NCI-H187 treated with DMSO at 0.1 percent for 48 hours (cell line): Measurements from ENCODE around the gene MUSK.
"Not testable (repeated sequence)": the region's sequence is repeated elsewhere in the genome, so short reads cannot be mapped to it uniquely, and the experiment has no call there.

Experiments used
- DNase-seq: peaks from one replicate; lab custom pipeline; 2025; lab: John Stamatoyannopoulos, UW

Gene MUSK

DNA sequence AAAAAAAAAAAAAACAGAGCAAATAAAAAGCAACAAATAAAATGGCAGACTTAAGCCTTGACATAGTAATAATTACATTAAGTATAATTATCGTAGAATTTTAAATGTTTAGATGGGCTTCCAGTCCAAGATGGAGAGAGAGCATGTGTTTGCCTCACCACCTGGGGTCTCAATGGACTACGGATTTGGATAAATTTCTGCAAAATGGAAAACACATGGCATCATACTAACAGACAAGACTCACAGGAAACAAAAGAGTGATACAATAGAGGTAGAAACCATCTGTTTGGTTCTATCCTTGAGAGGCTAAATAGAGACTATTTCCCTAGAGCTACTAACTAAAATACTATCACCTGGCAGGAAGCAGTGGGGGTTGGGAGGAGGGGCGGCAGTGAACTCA lies 144.3 kb downstream of the MUSK start:
- DNase-seq, result no peak

DNA sequence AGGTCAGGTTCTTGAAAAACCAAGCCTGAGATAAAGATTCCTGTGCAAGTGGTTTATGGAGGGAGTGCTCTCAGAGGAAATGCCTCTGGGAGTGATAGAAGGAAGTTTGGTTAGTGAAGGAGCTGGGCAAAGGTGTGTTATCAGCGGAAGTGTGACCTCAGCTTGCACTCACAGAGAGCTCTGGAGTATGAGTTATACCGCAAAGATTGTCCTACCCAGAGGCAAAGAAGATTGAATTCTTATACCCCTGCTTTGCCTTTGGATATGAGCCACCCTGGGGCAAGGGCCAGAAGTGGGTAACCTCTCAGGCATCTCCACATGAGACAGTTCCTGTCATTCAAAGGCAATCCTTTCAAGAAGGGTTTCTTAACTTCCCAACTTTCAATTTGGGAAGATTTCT lies 145.6 kb downstream of the MUSK start:
- DNase-seq, result no peak

DNA sequence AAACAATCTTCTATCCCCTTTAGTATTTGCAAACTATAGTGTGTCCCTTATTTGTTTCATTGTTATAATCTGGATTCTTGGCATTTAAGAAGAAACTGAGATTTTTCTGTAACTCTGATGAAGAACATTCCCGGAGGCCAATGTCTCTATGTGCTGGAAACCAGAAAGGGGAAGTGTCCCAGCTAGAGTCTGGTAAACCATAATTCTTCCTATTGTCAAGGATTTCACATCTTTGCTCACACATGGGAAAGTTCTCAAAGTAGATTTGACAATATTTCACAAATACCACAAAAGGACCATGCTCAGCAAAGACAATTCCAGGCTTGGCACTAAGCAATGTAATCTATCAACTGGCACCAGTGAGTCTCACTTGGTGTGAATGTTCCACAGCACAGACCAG lies 146.8 kb downstream of the MUSK start:
- no peak for DNase-seq

DNA sequence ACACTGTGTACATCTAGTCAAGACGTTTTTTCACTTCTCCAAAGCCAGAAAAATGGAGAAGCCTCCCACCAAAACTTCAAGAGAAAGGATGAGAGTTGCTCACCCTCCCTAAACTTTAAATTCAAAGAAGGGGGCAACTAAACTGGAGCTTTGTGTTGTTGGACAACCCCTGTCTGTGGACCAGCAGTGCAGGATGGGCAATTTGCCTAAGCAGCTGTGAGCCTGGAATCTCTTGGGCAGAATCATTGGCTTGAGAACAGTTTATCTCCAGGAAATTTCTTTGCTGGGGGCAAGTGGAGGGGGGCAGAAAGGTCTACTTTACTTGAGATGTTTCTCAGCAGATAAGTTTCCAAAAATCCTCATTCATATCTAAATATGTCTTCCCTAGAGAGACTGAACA lies 151.8 kb downstream of the MUSK start:
- DNase-seq, result no peak

DNA sequence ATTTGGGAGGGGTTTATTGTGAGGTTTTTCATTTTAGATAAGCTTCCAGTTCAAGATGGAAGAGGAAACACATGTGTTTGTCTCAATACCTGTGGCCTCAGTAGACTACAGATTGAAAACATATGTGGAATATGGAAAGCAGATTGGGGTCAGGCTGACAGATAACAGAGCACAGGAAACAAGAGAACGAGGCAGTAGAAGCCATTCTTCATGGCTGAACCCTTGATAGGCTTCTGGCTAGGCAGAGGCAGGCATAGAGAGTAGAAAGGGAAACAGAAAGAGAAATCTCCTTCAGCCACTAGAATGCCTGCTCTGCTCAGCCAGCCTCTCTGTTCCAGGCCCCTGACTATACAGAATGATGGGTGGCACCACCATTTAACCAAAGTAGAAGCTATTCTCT lies 152.5 kb downstream of the MUSK start:
- DNase-seq, result no peak

DNA sequence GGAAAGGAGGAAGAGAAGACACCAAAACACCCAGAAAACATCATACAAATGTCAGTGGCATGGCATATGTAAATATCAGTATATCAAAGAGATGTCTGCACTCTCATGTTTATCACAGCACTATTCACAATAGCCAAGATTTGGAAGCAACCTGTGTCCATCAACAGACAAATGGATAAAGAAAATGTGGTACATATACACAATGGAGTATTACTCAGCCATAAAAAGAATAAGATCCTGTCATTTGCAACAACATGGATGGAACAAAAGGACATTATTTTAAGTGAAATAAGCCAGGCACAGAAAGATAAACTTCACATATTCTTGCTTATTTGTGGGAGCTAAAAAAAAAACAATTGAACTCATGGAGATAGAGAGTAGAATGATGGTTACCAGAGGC lies 156.5 kb downstream of the MUSK start:
- DNase-seq, result not testable (repeated sequence)

DNA sequence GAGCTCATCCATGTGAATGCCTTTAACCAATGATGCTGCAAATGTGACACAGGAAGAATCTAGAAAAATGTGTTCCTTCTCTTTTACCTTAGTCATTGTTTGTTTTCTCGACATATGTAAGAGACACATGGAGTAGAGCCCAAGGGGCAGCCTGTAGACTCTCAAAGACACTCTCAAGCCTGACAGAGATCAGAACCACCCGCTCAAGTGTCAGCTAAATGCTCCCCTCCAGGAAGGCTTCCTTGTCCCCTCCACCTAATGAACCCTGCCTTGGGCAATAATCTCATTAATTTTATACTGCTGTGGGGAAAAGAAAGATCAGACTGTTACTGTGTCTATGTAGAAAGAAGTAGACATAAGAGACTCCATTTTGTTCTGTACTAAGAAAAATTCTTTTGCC lies 157.4 kb downstream of the MUSK start:
- no peak for DNase-seq

DNA sequence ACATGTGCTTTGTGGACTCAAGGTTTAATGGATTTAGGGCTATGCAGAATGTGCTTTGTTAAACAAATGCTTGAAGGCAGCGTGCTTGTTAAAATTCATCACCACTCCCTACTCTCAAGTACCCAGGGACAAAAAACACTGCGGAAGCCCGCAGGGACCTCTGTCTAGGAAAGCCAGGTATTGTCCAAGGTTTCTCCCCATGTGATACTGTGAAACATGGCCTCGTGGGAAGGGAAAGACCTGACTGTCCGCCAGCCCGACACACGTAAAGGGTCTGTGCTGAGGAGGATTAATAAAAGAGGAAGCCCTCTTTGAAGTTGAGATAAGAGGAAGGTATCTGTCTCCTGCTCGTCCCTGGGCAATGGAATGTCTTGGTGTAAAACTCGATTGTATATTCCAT lies 157.8 kb downstream of the MUSK start:
- DNase-seq, result not testable (repeated sequence)

DNA sequence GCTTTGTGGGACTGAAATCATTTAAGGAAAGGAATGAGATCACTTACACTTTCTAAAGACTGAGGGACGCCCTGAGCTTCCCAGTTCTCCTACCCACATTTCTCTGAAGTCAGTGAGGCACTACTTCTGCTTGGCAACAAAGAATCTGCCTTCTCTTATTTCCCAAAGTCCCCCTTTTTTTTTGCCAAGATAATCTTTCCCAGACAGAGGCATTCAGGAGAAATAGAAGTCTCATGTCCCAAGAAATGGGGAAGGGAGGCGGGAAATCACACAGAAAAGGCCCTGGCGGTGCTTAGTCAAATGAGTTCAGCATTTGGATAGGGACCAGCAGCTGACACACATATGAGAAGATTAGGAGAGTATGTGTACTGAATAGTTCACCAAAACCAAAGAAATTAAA lies 159.7 kb downstream of the MUSK start:
- no peak for DNase-seq

DNA sequence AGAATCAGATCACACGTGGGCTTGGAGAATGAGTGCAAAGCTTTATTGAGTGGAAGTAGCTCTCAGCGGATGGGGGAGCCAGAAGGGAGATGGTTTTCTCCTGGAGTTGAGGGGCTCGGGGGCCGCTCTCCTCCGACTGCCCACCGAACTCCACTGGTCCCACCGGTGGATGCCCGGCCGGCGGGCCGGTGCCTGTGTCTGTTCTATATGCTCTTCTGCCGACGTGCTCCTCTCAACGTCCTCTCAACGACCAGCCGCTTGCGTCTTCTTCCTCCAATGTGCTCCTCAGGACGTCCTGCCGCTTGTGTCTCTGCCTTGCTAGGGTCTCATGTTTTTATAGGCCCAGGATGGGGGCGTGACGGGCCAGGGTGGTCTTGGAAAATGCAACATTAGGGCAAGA lies 161.9 kb downstream of the MUSK start:
- no peak for DNase-seq

DNA sequence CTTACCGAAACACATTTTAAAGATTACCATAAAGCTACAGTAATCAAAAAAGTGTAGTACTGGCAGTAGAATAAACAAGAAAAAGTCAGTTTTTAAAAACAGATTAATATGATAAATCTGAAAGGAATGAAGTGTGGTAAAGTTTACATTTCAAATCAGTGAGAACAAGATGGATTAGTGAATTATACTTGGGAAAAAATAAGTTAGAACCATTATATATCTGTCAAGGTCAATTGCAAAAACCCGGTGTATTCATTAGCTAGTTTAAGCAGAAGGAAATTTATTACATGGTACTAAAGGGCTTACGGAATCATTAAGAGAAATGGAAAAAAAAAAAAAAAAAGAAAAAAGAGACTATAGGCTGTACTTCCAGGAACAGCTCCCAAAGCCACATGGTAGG lies 164.3 kb downstream of the MUSK start:
- DNase-seq, result no peak

DNA sequence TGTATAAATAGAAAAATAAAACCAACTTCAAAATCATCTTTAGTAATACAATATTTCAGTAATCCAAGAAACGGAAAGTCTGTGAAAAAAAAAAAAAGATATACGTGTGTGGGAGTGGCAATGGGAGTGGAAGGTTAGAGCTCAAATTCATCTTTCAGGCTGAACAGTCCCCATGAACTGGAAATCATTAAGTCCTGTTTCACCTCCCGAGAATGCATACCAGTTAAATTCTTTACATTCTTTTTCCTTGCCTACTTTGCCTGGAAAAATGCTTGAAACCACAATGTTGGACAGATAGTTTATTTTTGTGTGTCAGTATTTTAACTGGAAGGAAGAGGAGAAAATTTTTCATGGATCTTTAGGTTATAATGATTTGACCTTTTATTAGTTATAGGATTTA lies 166.8 kb downstream of the MUSK start:
- DNase-seq, result no peak

DNA sequence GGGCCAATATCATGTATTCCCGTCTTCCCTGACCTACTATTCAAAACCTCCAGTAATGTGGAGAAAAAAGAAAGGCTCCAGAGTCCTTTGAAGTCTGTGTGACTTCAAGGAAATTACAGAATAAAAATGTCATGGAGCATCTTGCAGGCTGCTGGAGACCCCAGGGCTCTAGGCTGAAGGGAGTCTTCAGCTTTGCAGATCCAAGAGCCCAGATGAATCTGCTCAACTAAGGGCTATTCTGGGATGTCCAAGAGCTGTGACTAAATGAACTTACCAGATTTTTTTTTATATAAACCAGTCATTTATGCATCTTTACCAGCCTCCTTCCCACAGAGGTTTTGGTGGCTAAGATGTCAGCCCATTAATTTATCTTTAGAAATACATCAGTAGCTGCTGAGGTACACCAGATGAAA lies 167.3 kb downstream of the MUSK start:
- DNase-seq, result no peak

DNA sequence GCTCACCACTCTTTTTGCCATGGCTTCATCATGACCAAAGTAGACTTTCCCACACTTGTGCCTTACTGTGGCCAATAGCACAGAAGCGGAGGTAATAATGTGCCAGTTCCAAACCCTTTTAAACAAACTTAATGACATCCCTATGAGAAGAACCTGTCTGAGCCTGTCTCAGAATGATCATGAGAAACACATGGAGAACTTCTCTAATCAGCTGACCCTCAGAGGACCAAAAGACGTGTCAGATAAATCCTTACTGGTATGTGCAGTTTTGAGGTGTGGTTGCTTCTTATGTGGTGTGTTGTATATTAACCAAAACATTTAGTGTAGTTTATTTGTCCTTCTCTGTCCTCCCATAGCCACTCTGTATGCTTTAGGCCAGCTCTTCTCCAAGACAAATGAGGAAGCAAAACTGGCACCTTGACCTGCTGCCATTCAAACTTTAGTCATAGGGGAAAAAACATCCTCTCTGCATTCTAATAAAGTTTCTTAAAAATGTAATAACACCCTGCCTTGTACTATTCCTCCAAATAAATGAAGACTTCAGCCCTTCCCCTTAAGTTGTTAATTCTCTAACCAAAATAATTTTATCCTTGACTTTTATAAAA lies 168.9 kb downstream of the MUSK start:
- DNase-seq, result no peak

DNA sequence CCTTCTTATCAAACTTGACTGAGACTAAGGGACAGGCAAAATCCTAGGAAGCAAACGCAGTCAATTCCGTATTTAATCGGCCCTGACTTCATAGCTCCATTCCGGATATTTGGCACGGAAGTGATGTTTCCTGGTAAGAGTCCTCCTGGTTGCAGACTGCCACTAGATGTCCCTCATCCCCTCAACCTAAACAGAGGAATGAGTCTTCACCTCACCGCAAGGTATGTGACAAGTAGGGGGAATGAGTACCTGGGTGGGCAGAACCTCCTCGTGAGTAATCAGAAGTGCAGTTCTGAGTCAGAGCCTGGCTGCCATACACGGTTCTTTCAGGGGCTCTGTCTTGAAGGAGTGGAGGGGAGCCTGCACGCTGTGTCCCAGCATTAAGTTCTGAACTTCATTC lies 173.6 kb downstream of the MUSK start:
- DNase-seq, result no peak

DNA sequence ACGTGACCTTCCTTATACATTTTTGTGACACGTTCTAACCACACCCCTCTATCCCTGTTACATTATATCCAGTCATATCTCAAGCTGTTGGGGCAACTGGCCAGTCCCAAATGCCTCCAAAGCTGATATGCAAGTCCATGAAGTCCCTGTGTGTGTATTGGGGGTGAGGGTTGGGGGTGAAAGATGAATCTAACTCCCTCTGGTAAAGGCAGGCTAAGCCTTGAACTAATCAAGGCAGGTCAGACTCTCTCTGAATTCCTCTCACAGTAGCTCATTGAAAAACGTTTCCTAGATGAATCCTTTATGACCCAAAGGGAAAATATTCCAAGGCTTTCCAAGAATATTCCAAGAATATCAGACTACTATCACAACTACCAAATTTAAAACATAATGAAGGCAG lies 174.4 kb downstream of the MUSK start:
- DNase-seq, result no peak

DNA sequence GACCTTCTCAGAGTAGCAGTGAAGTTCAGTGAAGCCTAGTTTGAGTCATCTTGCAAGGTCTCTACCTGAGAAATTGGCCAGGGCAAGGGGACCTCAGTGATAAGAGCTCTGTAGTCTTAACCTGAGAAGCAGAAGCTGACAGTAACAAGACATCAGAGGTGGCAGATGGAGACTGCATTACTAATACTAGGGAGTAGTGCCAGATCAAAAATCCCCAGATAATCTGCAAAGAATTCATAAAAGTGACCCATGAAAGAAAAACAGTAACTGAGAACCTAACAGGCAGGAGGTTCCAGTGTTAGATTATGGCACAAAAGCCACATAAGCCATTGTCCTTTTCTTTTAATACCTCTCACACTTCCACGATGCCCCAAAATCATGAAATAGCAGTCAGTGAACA lies 175.5 kb downstream of the MUSK start:
- DNase-seq, result no peak

DNA sequence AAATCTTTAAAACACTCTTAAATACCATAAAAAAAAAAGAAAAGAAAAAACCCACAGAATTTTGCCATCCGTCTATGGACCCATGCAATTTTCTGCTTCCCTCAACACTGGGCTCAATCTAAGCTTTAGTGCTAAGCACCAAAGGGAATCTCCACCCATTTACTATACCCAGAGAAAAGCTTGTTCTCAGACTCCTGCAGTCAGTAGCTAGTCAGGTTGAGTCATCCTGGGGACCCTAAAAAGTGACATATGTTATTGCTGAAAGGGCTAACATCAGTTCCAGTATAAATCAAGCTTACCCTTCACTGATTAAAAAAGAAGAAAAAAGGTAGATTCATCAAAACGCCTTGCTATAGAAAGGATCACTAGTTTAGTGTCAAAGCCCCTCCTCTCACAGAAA lies 177.6 kb downstream of the MUSK start:
- no peak for DNase-seq

DNA sequence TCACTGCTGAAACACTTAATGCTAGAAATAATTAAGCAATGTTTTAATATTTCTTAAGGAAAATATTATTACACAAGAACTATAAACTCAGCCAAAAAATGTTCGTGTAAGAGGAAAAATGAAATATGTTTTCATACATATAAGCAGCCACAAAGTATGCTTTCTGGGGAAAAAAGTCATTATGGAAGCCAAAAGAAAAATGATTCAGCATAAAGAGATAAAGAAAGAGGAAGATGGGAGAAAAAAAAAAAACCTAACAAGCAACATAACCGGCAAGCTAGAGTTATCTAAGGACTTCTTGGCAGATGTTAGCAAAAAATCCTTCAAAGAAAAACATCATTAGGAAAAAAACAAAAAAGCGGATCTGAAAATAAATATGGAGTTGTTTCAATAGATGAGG lies 179.1 kb downstream of the MUSK start:
- no peak for DNase-seq

DNA sequence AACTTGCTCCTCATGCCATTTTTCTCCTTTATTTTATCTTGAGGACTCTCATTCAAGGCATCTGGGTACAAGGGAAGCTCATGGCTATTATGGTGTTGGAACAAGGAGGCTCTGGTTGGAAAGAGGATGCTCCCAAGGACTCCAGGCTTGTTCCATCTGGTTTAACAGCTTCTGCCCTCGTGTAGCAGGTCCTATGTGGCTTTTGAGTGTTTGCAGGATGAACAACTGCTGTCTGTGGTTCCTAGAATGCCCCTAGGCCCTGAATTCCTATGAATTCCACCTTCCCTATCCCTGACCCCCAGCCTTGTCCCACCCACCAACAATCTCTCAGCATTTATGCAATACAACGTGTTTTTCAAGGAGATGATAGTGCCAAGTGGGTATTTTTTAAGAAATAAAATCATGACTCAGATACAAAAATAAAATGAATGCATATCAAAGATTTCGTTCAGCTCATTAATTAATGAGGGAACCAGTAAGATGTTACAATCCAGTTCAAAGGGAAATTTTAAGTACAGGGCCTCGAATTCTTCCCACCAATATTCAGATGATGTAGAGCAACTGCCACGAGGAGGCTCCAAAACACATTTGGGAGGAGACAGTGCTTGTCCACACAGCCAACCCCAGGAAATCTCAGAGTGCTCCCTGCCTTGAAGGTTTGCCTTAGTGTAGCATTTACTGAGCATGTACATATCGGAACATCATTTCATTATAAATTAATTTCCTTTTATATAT lies 182.0 kb downstream of the MUSK start:
- no peak for DNase-seq
